ENCODE data around the gene ZNF784. TPM values are rescaled to one million over a fixed set of nuclear protein-coding genes. Genes with fewer than 3 reads are reported as not detected.

Gene ZNF784
- total and polyA plus RNA-seq, 10 of the 15 experiments (the other 5 are each of a cell fraction or from before 2014, with no cell fraction given), result 0.10 to 5.2 (median 1.8) TPM

DNA sequence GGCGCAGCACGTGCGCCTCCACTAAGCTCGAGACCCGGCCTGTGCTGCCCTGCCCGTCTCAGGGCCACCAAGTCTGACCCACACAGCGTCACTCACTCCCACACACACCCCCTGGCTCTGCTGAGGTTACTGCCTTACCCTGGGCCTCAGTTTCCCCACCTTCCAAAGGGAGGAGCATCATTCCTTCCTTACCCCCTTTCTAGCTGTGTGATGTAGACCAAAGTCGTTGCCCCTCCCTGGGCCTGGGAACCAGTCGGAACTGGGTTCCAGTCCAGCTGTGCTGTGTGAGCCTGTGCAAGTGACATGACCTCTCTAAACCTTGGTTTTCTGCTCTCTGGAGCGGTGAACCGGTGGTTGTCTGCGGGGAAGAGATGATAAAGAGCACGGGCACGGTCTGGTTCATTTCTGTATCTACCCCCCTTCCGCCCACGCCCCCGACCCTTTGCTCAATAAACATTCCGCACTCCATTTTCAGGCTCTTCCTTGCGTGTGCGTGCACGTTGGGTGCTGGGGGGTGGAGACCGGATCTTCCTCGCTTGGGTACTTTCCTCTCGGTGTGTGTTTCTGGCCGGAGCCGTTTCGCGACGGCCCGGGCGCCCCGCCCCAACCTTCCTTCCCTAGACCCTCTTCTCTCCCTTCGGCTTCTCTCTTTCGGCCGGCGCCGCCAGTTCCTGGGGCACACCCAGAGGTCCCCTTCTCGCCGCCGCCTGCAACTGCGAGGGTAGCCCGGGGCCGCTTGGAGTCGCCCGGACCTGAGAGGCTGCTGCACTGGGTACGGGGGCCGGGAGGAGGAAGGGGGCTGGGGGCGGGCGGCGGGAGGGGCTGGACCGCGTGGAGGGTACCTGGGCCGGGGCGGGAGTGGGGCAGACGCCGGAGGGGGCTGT, 18.9 kb upstream of the ZNF784 start, which contains the start of gene ZNF581 (continued):
- TF ChIP-seq EP300 (IDR thresholded peaks at IDR 0.05; ENCODE audit: borderline replicate concordance in 1 of 2, control insufficient read depth in 1 of 2, low read depth in 2 of 2, low read length in 2 of 2), result 0 out of 4 replicates have a peak, but pooled peaks of 1 of the 2 experiments have one; percentile 4
- TF ChIP-seq MEF2B (IDR thresholded peaks at IDR 0.05; ENCODE audit: partially characterized antibody, poor library complexity, severe bottlenecking), result no peak
- peak; percentile 78 for TF ChIP-seq HCFC1 (IDR thresholded peaks at IDR 0.05; ENCODE audit: low read length)
- TF ChIP-seq POLR2AphosphoS2 (IDR thresholded peaks at IDR 0.05; ENCODE audit: low read depth, low read length), result peak; percentile 92
- no peak for TF ChIP-seq CEBPB (IDR thresholded peaks at IDR 0.05; ENCODE audit: borderline replicate concordance in 1 of 2, low read depth in 2 of 2, low read length in 2 of 2)
- peak; percentile 30; the same call in 1 of the 2 replicates for TF ChIP-seq TCF3 (IDR thresholded peaks at IDR 0.05; ENCODE audit: borderline replicate concordance, insufficient read depth, low read depth, low read length)
- TF ChIP-seq ZNF274 (IDR thresholded peaks at IDR 0.05; ENCODE audit: insufficient read depth, insufficient read length), result no peak
- TF ChIP-seq, protein P1, sequence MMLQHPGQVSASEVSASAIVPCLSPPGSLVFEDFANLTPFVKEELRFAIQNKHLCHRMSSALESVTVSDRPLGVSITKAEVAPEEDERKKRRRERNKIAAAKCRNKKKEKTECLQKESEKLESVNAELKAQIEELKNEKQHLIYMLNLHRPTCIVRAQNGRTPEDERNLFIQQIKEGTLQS (IDR thresholded peaks at IDR 0.05; ENCODE audit: borderline replicate concordance, extremely low read depth, low read depth, low read length), result no peak
- TF ChIP-seq RCOR1 (conservative IDR thresholded peaks at IDR 0.05; ENCODE audit: low read depth, low read length), result no peak
- peak; percentile 82 for TF ChIP-seq NR2F1 (conservative IDR thresholded peaks at IDR 0.05)
- TF ChIP-seq NRF1 (conservative IDR thresholded peaks at IDR 0.05; ENCODE audit: low read depth, low read length), result no peak
- TF ChIP-seq MYC (IDR thresholded peaks at IDR 0.05; ENCODE audit: insufficient read depth, insufficient read length, insufficient replicate concordance, low read length, severe bottlenecking), result peak; percentile 1
- peak in 1 of 2 experiments; percentile 18; a peak in 1 of 4 replicates for TF ChIP-seq ETV6 (conservative IDR thresholded peaks at IDR 0.05 in 1 of 2, IDR thresholded peaks at IDR 0.05 in 1 of 2; ENCODE audit: borderline replicate concordance in 1 of 2, low read depth in 1 of 2)
- TF ChIP-seq, protein P2, sequence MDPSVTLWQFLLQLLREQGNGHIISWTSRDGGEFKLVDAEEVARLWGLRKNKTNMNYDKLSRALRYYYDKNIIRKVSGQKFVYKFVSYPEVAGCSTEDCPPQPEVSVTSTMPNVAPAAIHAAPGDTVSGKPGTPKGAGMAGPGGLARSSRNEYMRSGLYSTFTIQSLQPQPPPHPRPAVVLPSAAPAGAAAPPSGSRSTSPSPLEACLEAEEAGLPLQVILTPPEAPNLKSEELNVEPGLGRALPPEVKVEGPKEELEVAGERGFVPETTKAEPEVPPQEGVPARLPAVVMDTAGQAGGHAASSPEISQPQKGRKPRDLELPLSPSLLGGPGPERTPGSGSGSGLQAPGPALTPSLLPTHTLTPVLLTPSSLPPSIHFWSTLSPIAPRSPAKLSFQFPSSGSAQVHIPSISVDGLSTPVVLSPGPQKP (IDR thresholded peaks at IDR 0.05; ENCODE audit: low read depth, low read length), result peak; percentile 72
- no peak for TF ChIP-seq ZSCAN29 (IDR thresholded peaks at IDR 0.05)
- TF ChIP-seq SMC3 (IDR thresholded peaks at IDR 0.05; ENCODE audit: borderline replicate concordance, low read length), result no peak
- peak; percentile 75; the same call in 1 of the 2 replicates for TF ChIP-seq TAF1 (IDR thresholded peaks at IDR 0.05; ENCODE audit: borderline replicate concordance, low read depth, low read length)
- TF ChIP-seq, protein P3, sequence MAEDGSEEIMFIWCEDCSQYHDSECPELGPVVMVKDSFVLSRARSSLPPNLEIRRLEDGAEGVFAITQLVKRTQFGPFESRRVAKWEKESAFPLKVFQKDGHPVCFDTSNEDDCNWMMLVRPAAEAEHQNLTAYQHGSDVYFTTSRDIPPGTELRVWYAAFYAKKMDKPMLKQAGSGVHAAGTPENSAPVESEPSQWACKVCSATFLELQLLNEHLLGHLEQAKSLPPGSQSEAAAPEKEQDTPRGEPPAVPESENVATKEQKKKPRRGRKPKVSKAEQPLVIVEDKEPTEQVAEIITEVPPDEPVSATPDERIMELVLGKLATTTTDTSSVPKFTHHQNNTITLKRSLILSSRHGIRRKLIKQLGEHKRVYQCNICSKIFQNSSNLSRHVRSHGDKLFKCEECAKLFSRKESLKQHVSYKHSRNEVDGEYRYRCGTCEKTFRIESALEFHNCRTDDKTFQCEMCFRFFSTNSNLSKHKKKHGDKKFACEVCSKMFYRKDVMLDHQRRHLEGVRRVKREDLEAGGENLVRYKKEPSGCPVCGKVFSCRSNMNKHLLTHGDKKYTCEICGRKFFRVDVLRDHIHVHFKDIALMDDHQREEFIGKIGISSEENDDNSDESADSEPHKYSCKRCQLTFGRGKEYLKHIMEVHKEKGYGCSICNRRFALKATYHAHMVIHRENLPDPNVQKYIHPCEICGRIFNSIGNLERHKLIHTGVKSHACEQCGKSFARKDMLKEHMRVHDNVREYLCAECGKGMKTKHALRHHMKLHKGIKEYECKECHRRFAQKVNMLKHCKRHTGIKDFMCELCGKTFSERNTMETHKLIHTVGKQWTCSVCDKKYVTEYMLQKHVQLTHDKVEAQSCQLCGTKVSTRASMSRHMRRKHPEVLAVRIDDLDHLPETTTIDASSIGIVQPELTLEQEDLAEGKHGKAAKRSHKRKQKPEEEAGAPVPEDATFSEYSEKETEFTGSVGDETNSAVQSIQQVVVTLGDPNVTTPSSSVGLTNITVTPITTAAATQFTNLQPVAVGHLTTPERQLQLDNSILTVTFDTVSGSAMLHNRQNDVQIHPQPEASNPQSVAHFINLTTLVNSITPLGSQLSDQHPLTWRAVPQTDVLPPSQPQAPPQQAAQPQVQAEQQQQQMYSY (CRISPR knock-in tag; IDR thresholded peaks at IDR 0.05), result no peak
- peak; percentile 84 for TF ChIP-seq POU2F2 (IDR thresholded peaks at IDR 0.05; ENCODE audit: borderline replicate concordance, low read depth, low read length)
- TF ChIP-seq PAX5 (IDR thresholded peaks at IDR 0.05; ENCODE audit: borderline replicate concordance, low read depth, low read length), result peak; percentile 69; the same call in 1 of the 2 replicates
- TF ChIP-seq, protein P4, sequence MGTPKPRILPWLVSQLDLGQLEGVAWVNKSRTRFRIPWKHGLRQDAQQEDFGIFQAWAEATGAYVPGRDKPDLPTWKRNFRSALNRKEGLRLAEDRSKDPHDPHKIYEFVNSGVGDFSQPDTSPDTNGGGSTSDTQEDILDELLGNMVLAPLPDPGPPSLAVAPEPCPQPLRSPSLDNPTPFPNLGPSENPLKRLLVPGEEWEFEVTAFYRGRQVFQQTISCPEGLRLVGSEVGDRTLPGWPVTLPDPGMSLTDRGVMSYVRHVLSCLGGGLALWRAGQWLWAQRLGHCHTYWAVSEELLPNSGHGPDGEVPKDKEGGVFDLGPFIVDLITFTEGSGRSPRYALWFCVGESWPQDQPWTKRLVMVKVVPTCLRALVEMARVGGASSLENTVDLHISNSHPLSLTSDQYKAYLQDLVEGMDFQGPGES (IDR thresholded peaks at IDR 0.05), result no peak
